Esophagus mucosa (tissue), 1 donor: ENCODE data around the gene CDH20. TPM values are rescaled to one million over a fixed set of nuclear protein-coding genes. Genes with fewer than 3 reads are reported as not detected.
"Not testable (repeated sequence)": the region's sequence is repeated elsewhere in the genome, so short reads cannot be mapped to it uniquely, and the experiment has no call there.

ENCODE experiments used
- ATAC-seq: fragments of 200-7000 bp; cut with Tn5 transposase; one replicate; pipeline ENCODE4 v1.9.1; 2020
- total RNA-seq: library from RNA; stranded (reverse); gene quantifications from one replicate; pipeline ENCODE4 v1.2.4, GENCODE V29; 2023
- donor health status: DM: yes; HTN: yes; CAD: no.

Gene CDH20
- total RNA-seq, 1 donor from 2014 or later = not detected

GRCh38 chr18:61350578-61350977, 17.3 kb downstream of the CDH20 start:
- ATAC-seq = no peak

GRCh38 chr18:61352059-61352458, 18.8 kb downstream of the CDH20 start:
- ATAC-seq = no peak

- no peak for ATAC-seq
Observed at GRCh38 chr18:61352611-61353010, 19.4 kb downstream of the CDH20 start.

GRCh38 chr18:61360404-61361383, 27.5 kb downstream of the CDH20 start:
- ATAC-seq = no peak

GRCh38 chr18:61362511-61362910, 29.3 kb downstream of the CDH20 start:
- ATAC-seq = peak; percentile 43

- no peak for ATAC-seq
Observed at GRCh38 chr18:61364953-61365352, 31.7 kb downstream of the CDH20 start.

- ATAC-seq = no peak
Observed at GRCh38 chr18:61368001-61368400, 34.8 kb downstream of the CDH20 start.

GRCh38 chr18:61369671-61370070, 36.4 kb downstream of the CDH20 start:
- ATAC-seq = not testable (repeated sequence)

- ATAC-seq = no peak
Observed at GRCh38 chr18:61371111-61371510, 37.9 kb downstream of the CDH20 start.

- no peak for ATAC-seq
Observed at GRCh38 chr18:61379827-61380226, 46.6 kb downstream of the CDH20 start.

GRCh38 chr18:61388010-61388409, 54.8 kb downstream of the CDH20 start:
- ATAC-seq = no peak

GRCh38 chr18:61394983-61395382, 61.8 kb downstream of the CDH20 start:
- ATAC-seq = no peak

- no peak for ATAC-seq
Observed at GRCh38 chr18:61397222-61397621, 64.0 kb downstream of the CDH20 start.

GRCh38 chr18:61398961-61399705, 65.9 kb downstream of the CDH20 start:
- no peak for ATAC-seq

- no peak for ATAC-seq
Observed at GRCh38 chr18:61400016-61400635, 66.9 kb downstream of the CDH20 start.

GRCh38 chr18:61400716-61401115, 67.5 kb downstream of the CDH20 start:
- no peak for ATAC-seq

- no peak for ATAC-seq
Observed at GRCh38 chr18:61402726-61403125, 69.5 kb downstream of the CDH20 start.

GRCh38 chr18:61413396-61413795, 80.2 kb downstream of the CDH20 start:
- no peak for ATAC-seq

GRCh38 chr18:61414086-61414485, 80.9 kb downstream of the CDH20 start:
- no peak for ATAC-seq

- no peak for ATAC-seq
Observed at GRCh38 chr18:61419763-61420162, 86.5 kb downstream of the CDH20 start.

- no peak for ATAC-seq
Observed at GRCh38 chr18:61420218-61420885, 87.1 kb downstream of the CDH20 start.

GRCh38 chr18:61426492-61427053, 93.3 kb downstream of the CDH20 start:
- ATAC-seq = no peak
